GM21529 (cell line): Measurements from ENCODE around the gene SDHA.
"Not testable (repeated sequence)": the region's sequence is repeated elsewhere in the genome, so short reads cannot be mapped to it uniquely, and the experiment has no call there.

ENCODE experiments used
- ATAC-seq: cut with Tn5 transposase; IDR thresholded peaks from one replicate; pipeline ENCODE4 v1.9.1; 2021; ENCODE audit not compliant: unreplicated experiment

Gene SDHA

DNA sequence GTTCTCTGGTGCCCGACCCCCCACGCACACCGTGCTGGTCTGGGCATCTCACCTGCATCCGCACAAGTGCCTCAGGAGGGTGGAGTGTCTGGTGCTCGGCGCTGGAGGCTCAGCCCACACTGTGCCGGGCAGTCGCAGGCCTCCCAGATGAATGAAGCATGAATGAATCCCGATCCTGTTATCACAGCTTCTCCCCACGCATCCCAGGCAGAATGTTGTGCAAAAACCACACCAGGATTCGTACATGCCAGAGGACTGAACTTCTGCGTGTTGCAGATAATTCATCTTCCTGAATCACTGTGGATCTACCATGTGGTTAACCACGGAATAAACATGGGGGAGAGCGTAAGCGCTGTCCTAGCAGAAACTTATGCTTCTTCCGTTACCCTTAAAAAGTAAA is 78.8 kb downstream of the SDHA start:
- ATAC-seq: not testable (repeated sequence)

DNA sequence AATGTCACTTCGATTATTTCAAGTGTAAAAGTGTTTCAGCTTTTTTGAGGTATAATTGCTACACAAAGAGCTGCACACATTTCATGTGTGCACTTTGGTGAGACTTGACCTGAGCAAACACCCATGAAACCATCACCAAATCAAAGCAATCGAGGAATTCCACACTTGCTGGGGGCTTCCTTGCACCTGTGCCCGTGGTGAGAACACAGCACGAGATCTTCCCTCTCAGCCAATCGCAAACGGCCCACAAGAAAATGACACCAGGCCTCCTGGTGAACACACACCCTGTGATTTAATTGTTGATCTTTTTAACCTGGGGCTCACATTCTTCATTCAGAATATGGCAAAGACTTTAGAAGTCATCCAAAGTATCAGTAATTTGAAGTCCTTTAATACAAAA is 79.3 kb downstream of the SDHA start:
- ATAC-seq: not testable (repeated sequence)

DNA sequence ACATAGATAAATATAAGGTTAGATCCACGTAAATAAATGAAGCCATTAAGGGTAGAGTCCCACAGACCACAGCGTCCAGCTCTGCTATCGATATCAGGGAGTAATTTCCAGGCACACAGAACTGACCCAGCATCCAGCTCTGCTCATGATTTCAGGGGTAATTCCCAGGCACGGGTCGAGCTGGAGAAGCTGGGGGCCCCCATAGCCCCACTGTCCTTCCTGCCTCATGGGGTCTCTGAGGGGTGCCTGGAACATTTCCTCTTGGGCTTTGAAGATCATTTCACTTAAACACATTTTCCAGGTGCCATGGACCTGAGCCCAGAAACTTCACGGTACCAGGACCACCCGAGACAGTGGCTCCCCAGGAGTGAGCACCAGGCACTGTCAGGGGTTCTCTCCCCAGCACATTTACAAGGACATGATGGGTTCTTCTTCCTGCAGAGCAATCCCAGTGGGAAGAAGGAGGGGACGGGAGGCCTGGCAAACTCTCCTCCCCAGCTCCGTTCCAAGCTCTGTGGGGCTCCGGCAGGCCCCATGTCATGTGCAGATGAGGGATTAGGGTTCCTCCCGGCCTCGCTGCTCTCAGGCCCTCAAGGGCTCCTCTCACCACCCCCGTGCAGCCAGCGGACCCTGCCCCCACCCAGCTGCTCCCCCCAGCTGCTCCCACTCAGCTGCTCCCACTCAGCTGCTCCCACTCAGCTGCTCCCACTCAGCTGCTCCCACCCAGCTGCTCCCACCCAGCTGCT is 80.0 kb downstream of the SDHA start:
- ATAC-seq: not testable (repeated sequence)

DNA sequence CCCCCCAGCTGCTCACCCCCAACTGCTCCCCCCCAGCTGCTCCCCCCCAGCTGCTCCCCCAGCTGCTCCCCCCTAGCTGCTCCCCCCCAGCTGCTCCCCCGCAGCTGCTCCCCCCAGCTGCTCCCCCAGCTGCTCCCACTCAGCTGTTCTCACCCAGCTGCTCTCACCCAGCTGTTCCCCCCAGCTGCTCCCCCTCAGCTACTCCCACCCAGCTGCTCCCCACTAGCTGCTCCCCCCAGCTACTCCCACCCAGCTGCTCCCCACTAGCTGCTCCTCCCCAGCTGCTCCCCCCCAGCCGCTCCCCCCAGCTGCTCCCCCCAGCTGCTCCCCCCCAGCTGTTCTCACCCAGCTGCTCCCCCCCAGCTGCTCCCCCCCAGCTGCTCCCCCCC is 80.6 kb downstream of the SDHA start:
- ATAC-seq: no peak

DNA sequence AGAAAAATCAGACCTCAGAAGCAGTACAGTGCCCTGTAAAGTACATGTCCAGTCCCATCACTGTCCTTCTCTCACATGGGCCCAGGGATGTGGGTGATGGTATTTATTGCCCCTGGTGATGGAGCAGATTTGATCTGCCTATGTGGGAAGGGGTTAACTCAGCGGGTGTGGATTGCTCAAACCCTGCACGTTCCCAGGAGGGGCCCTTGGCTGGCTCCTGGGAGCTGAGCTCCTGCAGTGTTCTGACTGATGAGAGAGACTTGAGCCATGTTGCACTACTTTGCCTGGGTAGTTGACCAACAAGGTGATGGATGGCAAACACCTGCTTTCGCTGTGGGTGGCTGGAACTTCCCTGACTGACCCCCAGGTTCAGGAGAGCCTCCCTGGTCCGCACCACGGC is 81.8 kb downstream of the SDHA start:
- not testable (repeated sequence) for ATAC-seq

DNA sequence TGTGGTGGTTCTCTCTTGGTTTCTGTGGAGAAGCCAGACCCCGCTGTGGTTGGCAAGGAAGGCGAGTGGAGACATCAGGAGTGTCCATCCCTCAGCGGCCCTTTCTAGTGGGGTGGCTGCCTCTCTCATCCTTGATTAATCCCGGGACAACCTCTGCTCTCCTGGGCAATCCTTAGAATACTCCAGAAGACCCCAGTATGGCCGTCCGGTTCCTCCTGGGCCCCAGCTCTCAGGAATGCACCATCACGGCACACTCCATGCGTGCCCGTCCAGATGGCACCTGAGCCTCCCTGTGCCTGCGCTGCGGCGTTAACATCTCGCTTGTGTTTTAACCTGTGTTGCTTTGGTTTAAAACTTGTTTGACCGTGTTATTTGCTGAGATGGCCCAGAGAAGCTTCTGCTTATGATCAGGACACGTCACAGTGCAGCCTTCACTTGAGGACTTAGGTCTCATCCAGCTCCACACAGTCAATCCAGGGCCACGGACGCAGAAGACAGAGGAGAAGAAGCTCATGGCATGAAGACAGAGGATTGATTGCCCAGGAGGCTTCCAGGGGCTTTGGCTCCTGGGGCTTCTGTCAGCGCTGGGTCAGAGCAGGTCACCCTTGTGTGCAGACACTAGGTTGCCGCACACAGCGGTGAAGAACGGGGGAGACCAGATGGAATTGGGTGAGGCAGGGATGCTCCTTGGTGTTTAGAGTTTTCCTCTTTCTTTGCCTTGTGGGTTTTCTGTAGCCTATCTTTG is 82.7 kb downstream of the SDHA start:
- ATAC-seq: not testable (repeated sequence)

DNA sequence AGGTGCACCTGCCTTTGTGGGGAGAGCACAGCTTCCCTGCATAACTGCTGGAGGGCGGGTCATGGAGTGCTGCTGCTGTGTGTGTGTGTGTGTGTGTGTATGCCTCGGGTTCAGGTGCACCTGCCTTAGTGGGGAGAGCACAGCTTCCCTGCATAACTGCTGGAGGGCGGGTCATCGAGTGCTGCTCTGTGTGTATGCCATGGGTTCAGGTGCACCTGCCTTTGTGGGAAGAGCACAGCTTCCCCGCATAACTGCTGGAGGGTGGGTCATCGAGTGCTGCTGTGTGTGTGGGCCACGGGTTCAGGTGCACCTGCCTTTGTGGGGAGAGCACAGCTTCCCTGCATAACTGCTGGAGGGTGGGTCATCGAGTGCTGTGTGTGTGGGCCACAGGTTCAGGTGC is 84.3 kb downstream of the SDHA start:
- ATAC-seq: not testable (repeated sequence)

DNA sequence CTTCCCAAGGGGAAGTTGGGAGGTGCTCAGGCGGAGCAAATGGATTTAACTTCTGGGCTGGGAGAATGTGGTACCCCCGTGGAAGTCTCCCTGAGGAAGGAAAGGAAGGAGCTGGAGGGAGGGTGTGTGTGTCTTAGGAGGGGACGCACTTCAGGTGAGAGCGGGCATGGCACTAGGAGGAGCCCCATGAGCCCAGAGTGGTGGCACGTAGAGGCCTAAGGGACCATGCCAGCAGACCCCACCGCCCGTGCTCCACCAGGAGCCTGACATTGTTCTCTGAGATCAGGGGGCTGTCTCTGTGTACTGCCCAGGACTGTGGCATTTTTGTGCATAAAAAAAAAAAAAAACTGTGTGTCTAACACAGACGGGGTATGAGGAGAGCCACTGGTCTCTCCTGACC is 84.8 kb downstream of the SDHA start:
- no peak for ATAC-seq

DNA sequence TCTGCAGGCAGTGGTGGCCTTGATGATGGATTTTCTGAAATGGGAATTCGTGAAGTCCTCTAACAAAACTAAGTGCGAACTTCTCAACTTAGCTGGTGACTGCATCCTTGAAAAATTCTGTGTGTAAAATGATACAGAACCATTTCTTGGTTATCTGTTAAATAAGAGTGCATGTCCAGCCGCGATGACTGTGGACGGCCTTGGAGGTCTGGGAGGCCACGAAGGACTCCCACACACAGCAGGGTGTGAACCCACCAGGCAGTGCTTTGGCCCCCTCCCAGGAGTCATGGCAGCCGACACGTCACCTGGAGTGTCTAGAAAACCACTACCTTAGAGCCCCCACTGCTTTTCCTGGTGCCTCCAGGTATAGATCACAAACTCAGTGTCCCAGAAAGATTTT is 85.6 kb downstream of the SDHA start:
- not testable (repeated sequence) for ATAC-seq

DNA sequence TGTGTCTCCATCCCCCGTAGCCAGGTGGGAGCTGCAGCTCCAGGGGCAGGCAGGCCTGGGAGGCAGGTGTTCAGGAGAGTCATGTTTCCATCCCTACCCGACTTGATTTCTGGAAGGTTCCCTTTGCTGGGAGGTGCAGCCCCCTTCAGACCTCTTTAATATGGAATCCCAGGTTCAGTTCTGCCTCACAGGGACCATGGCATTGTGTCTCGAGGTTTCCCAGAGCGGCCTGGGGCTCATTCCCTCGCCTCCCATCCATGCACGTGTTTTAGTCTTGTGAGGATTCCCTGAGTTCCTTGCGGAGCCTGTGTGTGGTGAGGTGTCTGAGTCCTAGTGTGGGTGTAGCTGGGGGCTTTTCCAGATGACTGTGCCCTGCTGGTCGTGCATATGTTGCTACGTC is 86.9 kb downstream of the SDHA start:
- ATAC-seq: no peak

DNA sequence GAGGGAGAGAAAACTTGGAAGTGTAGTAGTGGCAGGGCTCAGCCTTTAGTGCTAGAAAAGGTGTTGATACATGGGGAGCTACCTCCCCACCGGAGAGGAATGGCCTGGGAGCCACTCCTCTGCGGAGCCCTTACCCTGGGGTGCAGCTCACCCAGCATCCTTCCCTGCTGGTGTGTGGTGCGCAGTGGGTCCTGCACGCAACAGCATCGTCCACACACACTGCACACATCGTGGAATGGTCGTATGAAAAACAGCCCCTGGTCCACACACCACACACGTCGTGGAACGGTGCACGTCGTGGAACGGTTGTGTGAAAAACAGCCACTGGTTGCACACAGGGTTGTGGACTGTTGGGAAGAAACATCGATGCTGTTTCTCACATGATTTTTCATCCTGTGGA is 87.3 kb downstream of the SDHA start:
- no peak for ATAC-seq

DNA sequence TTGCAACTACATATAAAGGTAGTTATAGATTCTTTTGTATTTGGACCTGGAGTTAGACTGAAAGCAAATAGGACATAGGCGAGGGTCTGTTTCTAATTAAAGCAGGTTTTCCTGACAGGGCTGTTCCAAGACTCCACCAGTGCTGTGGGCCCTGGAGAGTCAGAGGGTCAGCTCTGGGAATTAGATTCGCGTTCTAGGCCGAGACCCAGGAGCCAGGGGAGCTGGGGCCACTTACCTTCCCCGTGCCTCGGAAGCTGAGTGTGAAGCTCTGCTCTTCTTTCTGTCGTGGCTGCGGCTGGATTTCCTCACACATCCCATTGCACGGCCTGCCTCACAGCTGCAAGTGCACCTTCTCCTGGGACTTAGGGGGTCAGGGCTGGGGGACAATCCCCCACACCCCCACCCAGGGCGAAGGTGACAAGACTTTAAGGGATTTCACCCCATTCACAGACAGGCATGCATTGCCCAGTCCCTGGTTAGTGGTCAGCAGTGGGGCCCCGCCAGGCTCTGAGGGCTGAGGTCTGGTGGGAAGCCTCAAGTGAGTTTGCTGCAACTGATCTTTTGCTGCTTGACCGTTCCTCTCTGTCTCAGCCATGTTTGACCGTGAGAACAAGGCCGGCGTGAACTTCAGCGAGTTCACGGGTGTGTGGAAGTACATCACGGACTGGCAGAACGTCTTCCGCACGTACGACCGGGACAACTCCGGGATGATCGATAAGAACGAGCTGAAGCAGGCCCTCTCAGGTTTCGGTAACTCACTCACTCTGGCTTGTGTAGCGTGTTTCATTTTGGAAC is 88.1 kb downstream of the SDHA start:
- no peak for ATAC-seq
